ENCODE results near the gene GRAMD1A.

GRCh38 chr19:34989298-34989697, 10.8 kb upstream of the GRAMD1A start:
- no peak for TF ChIP-seq CTCF (IDR thresholded peaks at IDR 0.05)
- no peak for TF ChIP-seq POLR2A (IDR thresholded peaks at IDR 0.05)

Measured in right lobe of liver (tissue), 4 donors.